Uterus (tissue), 4 donors: ENCODE measurements around the gene TNRC6A. TPM values are rescaled to one million over a fixed set of nuclear protein-coding genes. Genes with fewer than 3 reads are reported as not detected.

Source experiments
- DNase-seq, 2 donors: peaks; one replicate each; pipeline ENCODE4 v3.0.0-alpha.2; 2019 to 2020
- H3K27ac ChIP-seq, 2 donors: fragments of 200-600 bp; sonication (generic); 1 replicate in 1 of 2; 2 replicates in 1 of 2; pipeline ENCODE4 v1.5.1; 2016 to 2018
- H3K27me3 ChIP-seq, 2 donors: fragments of 200-600 bp; sonication (generic); one replicate each; pipeline ENCODE4 v1.5.1; 2018 to 2019; ENCODE audit warnings: control low read depth in 1 of 2
- H3K36me3 ChIP-seq, 2 donors: fragments of 200-600 bp; sonication (generic); one replicate each; pipeline ENCODE4 v1.5.1; 2019; ENCODE audit warnings: control low read depth in 1 of 2
- H3K4me1 ChIP-seq, 2 donors: fragments of 200-600 bp; sonication (generic); one replicate each; pipeline ENCODE4 v1.5.1; 2018 to 2019; ENCODE audit warnings: control low read depth in 1 of 2
- H3K4me3 ChIP-seq, 2 donors: fragments of 200-600 bp; sonication (generic); 1 replicate in 1 of 2; 2 replicates in 1 of 2; pipeline ENCODE4 v1.5.1; 2018 to 2019; ENCODE audit warnings: mild to moderate bottlenecking in 1 of 2
- H3K9me3 ChIP-seq, 2 donors: fragments of 200-600 bp; sonication (generic); one replicate each; pipeline ENCODE4 v1.5.1; 2019; ENCODE audit warnings: control low read depth in 1 of 2
- POLR2A ChIP-seq, 2 donors: fragments of 450-650 bp; IDR thresholded peaks; one replicate each; pipeline ENCODE4 v1.6.1; 2016; ENCODE audit warnings: antibody characterized with exemption in 2 of 2, mild to moderate bottlenecking in 1 of 2, moderate library complexity in 1 of 2
- intact Hi-C: fragments of 100-400 bp; cut with DNase I; formaldehyde crosslinking; loops from one replicate; pipeline ENCODE4 v1.15.1; 2023; ENCODE audit warnings: low total_unique reads
- total RNA-seq, 4 donors: library from RNA; depleted of rRNA in 3 of 4; stranded (reverse); fragments of >200 nt in 3 of 4; gene quantifications; one replicate each; pipeline versions ENCODE4 v1.1.0 to v1.2.4, GENCODE V29; 2014 to 2023
- TF ChIP-seq, protein P1 (sequence below), 4 experiments: fragments of 200-600 bp in 2 of 4; fragments of 450-650 bp in 2 of 4; sonication (generic) in 2 of 4; IDR thresholded peaks; one replicate each; pipeline ENCODE4 v1.5.1; 2016 to 2019; ENCODE audit warnings: antibody characterized with exemption in 4 of 4, mild to moderate bottlenecking in 2 of 4, moderate library complexity in 1 of 4
- donor health status: DM: yes; HTN: yes; CAD: no.

TNRC6A gene
- total RNA-seq, 4 donors from 2014 or later = 22.6 to 109 (median 49.2) TPM

DNA sequence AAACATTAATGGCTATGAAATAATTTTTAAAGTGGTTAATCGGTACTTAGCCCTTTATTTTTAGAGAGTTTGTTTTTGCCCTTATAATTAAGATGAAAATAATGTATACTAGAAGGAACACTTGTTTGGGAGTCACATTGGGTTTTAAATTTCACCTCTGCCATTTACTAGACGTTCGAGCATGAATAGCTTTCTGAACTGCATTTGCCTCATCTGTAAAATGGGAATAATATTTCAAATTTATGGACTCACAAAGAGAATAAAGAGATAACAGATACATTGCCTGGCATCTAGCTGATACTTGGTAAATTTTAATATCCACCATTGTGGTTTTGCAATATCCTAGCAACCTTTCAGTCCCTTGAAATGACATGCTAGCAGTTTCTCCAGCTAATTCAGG, 36.6 kb downstream of the TNRC6A start:
- H3K36me3 ChIP-seq = no peaks in the 10 kb centered on the region
- intact Hi-C loops = no loop called here
- no peak for DNase-seq
- H3K4me1 ChIP-seq = peaks cover 6 to 8% of the 10 kb centered on the region in 2 donors
- no peaks in the 10 kb centered on the region for H3K27me3 ChIP-seq
- H3K27ac ChIP-seq = no peak overlapping the region
- H3K4me3 ChIP-seq = no peak overlapping the region
- no peaks in the 10 kb centered on the region for H3K9me3 ChIP-seq
- no peak for TF ChIP-seq POLR2A (IDR thresholded peaks at IDR 0.05)
- TF ChIP-seq, protein P1, sequence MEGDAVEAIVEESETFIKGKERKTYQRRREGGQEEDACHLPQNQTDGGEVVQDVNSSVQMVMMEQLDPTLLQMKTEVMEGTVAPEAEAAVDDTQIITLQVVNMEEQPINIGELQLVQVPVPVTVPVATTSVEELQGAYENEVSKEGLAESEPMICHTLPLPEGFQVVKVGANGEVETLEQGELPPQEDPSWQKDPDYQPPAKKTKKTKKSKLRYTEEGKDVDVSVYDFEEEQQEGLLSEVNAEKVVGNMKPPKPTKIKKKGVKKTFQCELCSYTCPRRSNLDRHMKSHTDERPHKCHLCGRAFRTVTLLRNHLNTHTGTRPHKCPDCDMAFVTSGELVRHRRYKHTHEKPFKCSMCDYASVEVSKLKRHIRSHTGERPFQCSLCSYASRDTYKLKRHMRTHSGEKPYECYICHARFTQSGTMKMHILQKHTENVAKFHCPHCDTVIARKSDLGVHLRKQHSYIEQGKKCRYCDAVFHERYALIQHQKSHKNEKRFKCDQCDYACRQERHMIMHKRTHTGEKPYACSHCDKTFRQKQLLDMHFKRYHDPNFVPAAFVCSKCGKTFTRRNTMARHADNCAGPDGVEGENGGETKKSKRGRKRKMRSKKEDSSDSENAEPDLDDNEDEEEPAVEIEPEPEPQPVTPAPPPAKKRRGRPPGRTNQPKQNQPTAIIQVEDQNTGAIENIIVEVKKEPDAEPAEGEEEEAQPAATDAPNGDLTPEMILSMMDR (IDR thresholded peaks at IDR 0.05) = no peak

DNA sequence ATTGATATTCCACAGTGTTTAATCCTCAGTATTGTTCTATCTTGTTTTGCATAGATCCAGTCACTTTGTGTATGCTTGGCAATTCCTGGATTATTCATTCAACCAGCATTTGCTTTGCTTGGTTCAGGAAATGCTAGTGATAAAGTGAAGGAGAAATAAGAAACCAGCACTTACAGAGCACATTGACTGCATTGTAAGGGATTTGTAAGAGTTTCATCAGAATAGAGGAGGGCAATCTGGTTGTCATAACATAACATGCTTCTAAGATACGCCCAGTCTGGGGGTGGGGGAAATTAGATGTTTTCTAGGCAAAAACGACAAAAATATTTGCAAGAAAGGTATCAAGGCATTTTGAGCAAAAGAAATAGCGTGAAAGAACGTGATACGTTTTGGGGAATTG, 40.4 kb downstream of the TNRC6A start:
- no peaks in the 10 kb centered on the region for H3K27me3 ChIP-seq
- H3K36me3 ChIP-seq = no peaks in the 10 kb centered on the region
- intact Hi-C loops = no loop called here
- DNase-seq = no peak
- no peaks in the 10 kb centered on the region for H3K4me1 ChIP-seq
- TF ChIP-seq POLR2A (IDR thresholded peaks at IDR 0.05) = no peak
- TF ChIP-seq, protein P1 (IDR thresholded peaks at IDR 0.05) = no peak
- no peaks in the 10 kb centered on the region for H3K9me3 ChIP-seq
- H3K4me3 ChIP-seq = no peak overlapping the region
- no peak overlapping the region for H3K27ac ChIP-seq

DNA sequence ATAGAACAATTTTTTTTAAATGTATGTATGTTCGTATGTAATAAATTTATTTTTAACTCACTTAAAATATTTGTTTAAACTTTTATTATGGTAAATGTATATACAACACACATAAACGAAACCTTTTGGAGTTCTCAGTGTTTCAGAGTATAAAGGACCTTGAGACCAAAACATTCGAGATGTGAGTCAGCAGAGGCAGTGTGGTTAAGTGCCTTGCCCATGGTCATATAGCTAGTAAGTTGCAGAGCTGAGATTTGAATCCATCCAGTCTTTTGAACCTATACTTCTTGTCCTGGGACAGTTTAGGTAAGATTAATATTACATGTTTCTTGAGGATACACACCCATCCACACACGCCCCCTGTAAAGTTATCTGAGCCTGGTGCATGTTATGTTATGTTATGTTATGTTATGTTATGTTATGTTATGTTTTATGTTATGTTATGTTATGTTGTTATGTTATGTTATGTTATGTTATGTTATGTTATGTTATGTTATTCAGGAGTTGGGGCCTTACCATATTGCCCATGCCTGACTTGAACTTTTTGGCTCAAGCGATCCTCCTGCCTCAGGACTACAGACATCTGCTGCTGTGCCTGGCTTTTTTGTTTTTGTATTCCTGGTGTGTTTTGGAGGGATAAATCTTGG, 41.8 kb downstream of the TNRC6A start:
- TF ChIP-seq, protein P1 (IDR thresholded peaks at IDR 0.05) = no peak
- TF ChIP-seq POLR2A (IDR thresholded peaks at IDR 0.05) = no peak
- Histone ChIP-seq H3K27ac (no peak overlapping the region), H3K27me3 (no peaks in the 10 kb centered on the region), H3K4me1 (no peaks in the 10 kb centered on the region), H3K36me3 (no peaks in the 10 kb centered on the region), H3K9me3 (no peaks in the 10 kb centered on the region), H3K4me3 (no peak overlapping the region)
- no peak for DNase-seq
- intact Hi-C loops = no loop called here

DNA sequence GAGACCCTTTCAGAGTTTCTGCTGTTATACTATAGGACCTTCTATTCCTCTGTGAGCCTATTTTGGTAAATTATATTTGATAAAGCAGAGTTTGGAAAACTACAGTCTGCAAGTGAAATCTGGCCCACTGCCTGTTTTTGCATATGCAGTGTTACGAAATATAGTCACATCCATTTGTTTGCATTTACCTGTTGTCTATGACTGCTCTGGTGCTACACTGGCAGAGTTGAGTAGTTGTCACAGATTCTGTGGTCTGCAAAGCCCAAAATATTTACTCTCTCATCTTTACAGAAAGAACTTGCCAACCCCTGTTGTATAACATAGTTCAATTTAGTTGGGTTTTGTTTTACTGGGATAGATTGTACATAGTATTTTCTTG, 42.3 kb downstream of the TNRC6A start:
- TF ChIP-seq, protein P1 (IDR thresholded peaks at IDR 0.05) = no peak
- TF ChIP-seq POLR2A (IDR thresholded peaks at IDR 0.05) = no peak
- DNase-seq = no peak
- Histone ChIP-seq H3K27ac (no peak overlapping the region), H3K4me3 (no peak overlapping the region), H3K27me3 (no peaks in the 10 kb centered on the region), H3K9me3 (no peaks in the 10 kb centered on the region), H3K36me3 (no peaks in the 10 kb centered on the region), H3K4me1 (no peaks in the 10 kb centered on the region)
- intact Hi-C loops = no loop called here

- no peak for DNase-seq
- H3K4me1 ChIP-seq = no peaks in the 10 kb centered on the region
- no peaks in the 10 kb centered on the region for H3K36me3 ChIP-seq
- no peaks in the 10 kb centered on the region for H3K9me3 ChIP-seq
- H3K4me3 ChIP-seq = no peak overlapping the region
- intact Hi-C loops = no loop called here
- TF ChIP-seq POLR2A (IDR thresholded peaks at IDR 0.05) = no peak
- TF ChIP-seq, protein P1 (IDR thresholded peaks at IDR 0.05) = no peak
- H3K27me3 ChIP-seq = no peaks in the 10 kb centered on the region
- H3K27ac ChIP-seq = no peak overlapping the region
These were observed 44.4 kb downstream of the TNRC6A start for GRCh38 chr16:24773771-24774427.
